HG03196 (cell line): ENCODE data around the gene VCX3A.
"Not testable (repeated sequence)": the region's sequence is repeated elsewhere in the genome, so short reads cannot be mapped to it uniquely, and the experiment has no call there.

ENCODE experiments used
- ATAC-seq: cut with Tn5 transposase; IDR thresholded peaks from one replicate; pipeline ENCODE4 v1.9.1; 2021; ENCODE audit not compliant: unreplicated experiment

Gene VCX3A

GRCh38 chrX:6535018-6535417 lies at the start of gene VCX3A:
Gene VCX3A, minus strand, starts transcription at chrX:6535118. Its CDS starts 621 bp downstream, at chrX:6534497.
- ATAC-seq = not testable (repeated sequence)

GRCh38 chrX:6574762-6575161 lies 39.8 kb upstream of the VCX3A start:
- no peak for ATAC-seq

GRCh38 chrX:6568031-6568430 lies 33.1 kb upstream of the VCX3A start:
- ATAC-seq = no peak

GRCh38 chrX:6558979-6559378 lies 24.1 kb upstream of the VCX3A start:
- no peak for ATAC-seq

GRCh38 chrX:6557690-6558089 lies 22.8 kb upstream of the VCX3A start:
- no peak for ATAC-seq

- ATAC-seq = no peak
Measured at GRCh38 chrX:6550999-6551398, 16.1 kb upstream of the VCX3A start.

- no peak for ATAC-seq
Measured at GRCh38 chrX:6545712-6546111, 10.8 kb upstream of the VCX3A start.

GRCh38 chrX:6526564-6527136 lies 8.3 kb downstream of the VCX3A start:
- ATAC-seq = no peak

GRCh38 chrX:6517376-6517775 lies 17.5 kb downstream of the VCX3A start:
- ATAC-seq = no peak

GRCh38 chrX:6506444-6506843 lies 28.5 kb downstream of the VCX3A start:
- ATAC-seq = no peak

- ATAC-seq = no peak
Measured at GRCh38 chrX:6505960-6506359, 29.0 kb downstream of the VCX3A start.

- ATAC-seq = no peak
Measured at GRCh38 chrX:6500719-6501118, 34.2 kb downstream of the VCX3A start.

GRCh38 chrX:6498324-6498723 lies 36.6 kb downstream of the VCX3A start:
- no peak for ATAC-seq
